Measurements from ENCODE around the gene PAPLN.

The PAPLN gene

DNA sequence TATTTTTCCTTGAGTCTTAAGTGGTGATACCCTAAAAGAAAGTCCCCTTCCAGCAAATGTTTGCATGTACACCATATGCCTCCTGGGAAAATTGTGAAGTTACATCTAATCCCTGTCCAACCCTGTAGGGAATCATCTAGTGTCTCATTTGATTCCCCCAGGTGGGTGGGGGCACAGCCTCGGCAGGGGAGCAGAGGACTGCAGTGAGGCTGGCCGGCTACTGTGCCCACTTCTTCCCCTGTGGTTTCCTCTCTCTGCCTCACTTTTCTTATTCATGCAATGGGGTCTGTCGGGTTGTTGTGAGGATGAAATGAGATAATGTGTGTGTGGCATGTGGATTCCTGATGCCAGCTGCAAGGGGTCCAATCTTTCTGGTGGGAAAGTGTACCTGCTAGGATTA lies 6.0 kb downstream of the PAPLN start:
- Histone ChIP-seq H3K36me3 (ENCODE audit: control insufficient read depth, insufficient read depth, low read length) (no peaks in the 10 kb centered on the region), H3K4me1 (ENCODE audit: control insufficient read depth, insufficient read depth, low read length) (peaks cover 11% of the 10 kb centered on the region)

GRCh38 chr14:73243748-73244147 lies 6.4 kb downstream of the PAPLN start:
- no peak overlapping the region for H3K27ac ChIP-seq (ENCODE audit: low read depth, low read length)
- H3K27me3 ChIP-seq (ENCODE audit: control insufficient read depth, insufficient read depth, low read length): peaks cover 4% of the 10 kb centered on the region
- H3K4me3 ChIP-seq (ENCODE audit: low read length): no peak overlapping the region
- no peak overlapping the region for H3K9ac ChIP-seq (ENCODE audit: low read length)
- H3K36me3 ChIP-seq (ENCODE audit: control insufficient read depth, insufficient read depth, low read length): no peaks in the 10 kb centered on the region
- peaks cover 8% of the 10 kb centered on the region for H3K4me1 ChIP-seq (ENCODE audit: control insufficient read depth, insufficient read depth, low read length)

More for the DNA sequence above, 6.0 kb downstream of the PAPLN start:
- Histone ChIP-seq H3K4me3 (ENCODE audit: low read length) (no peak overlapping the region), H3K27me3 (ENCODE audit: control insufficient read depth, insufficient read depth, low read length) (peaks cover 7% of the 10 kb centered on the region), H3K9ac (ENCODE audit: low read length) (no peak overlapping the region), H3K27ac (ENCODE audit: low read depth, low read length) (no peak overlapping the region)

GRCh38 chr14:73244541-73245290 lies 7.4 kb downstream of the PAPLN start:
- Histone ChIP-seq H3K4me1 (ENCODE audit: control insufficient read depth, insufficient read depth, low read length) (peaks cover 3% of the 10 kb centered on the region), H3K4me3 (ENCODE audit: low read length) (no peak overlapping the region), H3K36me3 (ENCODE audit: control insufficient read depth, insufficient read depth, low read length) (no peaks in the 10 kb centered on the region), H3K9ac (ENCODE audit: low read length) (no peak overlapping the region), H3K27ac (ENCODE audit: low read depth, low read length) (no peak overlapping the region), H3K27me3 (ENCODE audit: control insufficient read depth, insufficient read depth, low read length) (no peaks in the 10 kb centered on the region)

DNA sequence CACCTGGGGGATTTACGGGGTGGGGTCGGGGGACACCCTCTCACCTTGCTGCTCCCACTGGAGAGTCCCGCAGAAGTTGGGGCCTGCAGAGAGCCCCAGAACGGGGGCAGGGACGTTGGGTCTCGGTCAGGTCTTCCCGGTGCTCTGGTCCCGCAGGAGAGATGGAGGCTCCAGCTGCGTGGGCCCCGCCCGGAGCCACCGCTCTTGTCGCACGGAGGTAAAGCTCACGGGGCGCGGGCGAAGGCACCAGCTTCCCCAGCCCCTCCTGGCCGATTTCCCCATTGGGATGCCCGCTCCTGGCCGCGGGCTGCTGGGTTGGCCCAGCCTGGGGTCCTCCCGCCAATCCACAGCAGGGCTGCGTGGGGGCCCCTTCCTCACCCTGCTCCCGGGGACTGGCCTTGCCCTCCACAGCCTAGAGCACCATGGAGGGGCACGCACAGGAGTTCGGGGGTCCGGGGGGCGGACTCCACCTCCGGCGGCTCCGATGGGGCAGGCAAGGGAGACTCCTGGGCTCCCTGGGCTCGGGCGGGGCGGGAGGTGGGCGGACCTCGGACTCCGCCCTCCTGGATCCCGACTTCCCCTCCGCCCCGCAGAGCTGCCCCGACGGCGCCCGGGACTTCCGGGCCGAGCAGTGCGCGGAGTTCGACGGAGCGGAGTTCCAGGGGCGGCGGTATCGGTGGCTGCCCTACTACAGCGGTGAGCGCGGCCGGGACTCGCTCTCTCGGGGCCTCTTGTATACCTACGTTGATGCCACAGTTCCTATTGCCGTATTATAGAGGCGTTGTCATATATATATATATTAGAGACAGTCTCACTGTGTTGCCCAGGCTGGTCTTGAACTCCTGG lies 8.4 kb downstream of the PAPLN start:
- Histone ChIP-seq H3K9ac (ENCODE audit: low read length) (no peak overlapping the region), H3K36me3 (ENCODE audit: control insufficient read depth, insufficient read depth, low read length) (no peaks in the 10 kb centered on the region)

GRCh38 chr14:73246387-73247150 lies 9.3 kb downstream of the PAPLN start:
- peaks cover 3% of the 10 kb centered on the region for H3K4me1 ChIP-seq (ENCODE audit: control insufficient read depth, insufficient read depth, low read length)
- no peak overlapping the region for H3K9ac ChIP-seq (ENCODE audit: low read length)
- no peaks in the 10 kb centered on the region for H3K27me3 ChIP-seq (ENCODE audit: control insufficient read depth, insufficient read depth, low read length)
- no peak overlapping the region for H3K4me3 ChIP-seq (ENCODE audit: low read length)
- no peak overlapping the region for H3K27ac ChIP-seq (ENCODE audit: low read depth, low read length)
- H3K36me3 ChIP-seq (ENCODE audit: control insufficient read depth, insufficient read depth, low read length): no peaks in the 10 kb centered on the region

More for the DNA sequence above, 8.4 kb downstream of the PAPLN start:
- H3K27me3 ChIP-seq (ENCODE audit: control insufficient read depth, insufficient read depth, low read length): no peaks in the 10 kb centered on the region
- H3K4me3 ChIP-seq (ENCODE audit: low read length): peak overlapping the region; percentile 44
- H3K4me1 ChIP-seq (ENCODE audit: control insufficient read depth, insufficient read depth, low read length): peaks cover 3% of the 10 kb centered on the region
- H3K27ac ChIP-seq (ENCODE audit: low read depth, low read length): no peak overlapping the region

DNA sequence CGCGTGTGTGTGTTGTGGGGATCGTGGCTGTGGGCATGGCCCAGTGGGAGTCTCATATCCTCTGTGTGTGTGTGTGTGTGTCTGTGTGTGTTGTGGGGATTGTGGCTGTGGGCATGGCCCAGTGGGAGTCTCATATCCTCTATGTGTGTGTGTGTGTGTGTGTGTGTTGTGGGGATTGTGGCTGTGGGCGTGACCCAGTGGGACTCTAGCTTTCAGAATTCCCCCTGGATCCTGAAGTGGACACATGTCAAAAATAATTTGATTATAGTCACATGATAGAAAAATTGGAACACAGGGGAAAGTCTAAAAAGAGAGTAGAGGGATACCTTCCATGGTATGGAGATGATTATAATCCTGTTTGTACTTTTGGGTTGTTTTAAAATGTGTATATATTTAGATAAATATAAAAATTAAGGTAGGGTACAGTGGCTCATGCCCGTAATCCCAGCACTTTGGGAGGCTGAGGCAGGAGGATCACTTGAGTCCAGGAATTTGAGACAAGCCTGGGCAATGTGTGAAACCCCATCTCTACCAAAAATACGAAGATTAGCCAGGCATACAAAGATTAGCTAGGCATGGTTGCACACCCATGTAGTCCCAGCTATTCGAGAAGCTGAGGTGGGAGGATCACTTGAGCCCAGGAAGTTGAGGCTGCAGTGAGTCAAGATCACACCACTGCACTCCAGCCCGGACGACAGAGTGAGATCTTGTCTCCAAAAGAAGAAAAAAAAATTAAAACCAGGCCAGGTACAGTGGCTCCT lies 11.0 kb downstream of the PAPLN start:
- H3K4me1 ChIP-seq (ENCODE audit: control insufficient read depth, insufficient read depth, low read length): no peaks in the 10 kb centered on the region
- H3K9ac ChIP-seq (ENCODE audit: low read length): no peak overlapping the region
- no peak overlapping the region for H3K4me3 ChIP-seq (ENCODE audit: low read length)
- no peak overlapping the region for H3K27ac ChIP-seq (ENCODE audit: low read depth, low read length)
- no peaks in the 10 kb centered on the region for H3K36me3 ChIP-seq (ENCODE audit: control insufficient read depth, insufficient read depth, low read length)
- H3K27me3 ChIP-seq (ENCODE audit: control insufficient read depth, insufficient read depth, low read length): no peaks in the 10 kb centered on the region

- H3K27ac ChIP-seq (ENCODE audit: low read depth, low read length): no peak overlapping the region
- H3K36me3 ChIP-seq (ENCODE audit: control insufficient read depth, insufficient read depth, low read length): no peaks in the 10 kb centered on the region
- no peak overlapping the region for H3K4me3 ChIP-seq (ENCODE audit: low read length)
- no peak overlapping the region for H3K9ac ChIP-seq (ENCODE audit: low read length)
- no peaks in the 10 kb centered on the region for H3K4me1 ChIP-seq (ENCODE audit: control insufficient read depth, insufficient read depth, low read length)
- no peaks in the 10 kb centered on the region for H3K27me3 ChIP-seq (ENCODE audit: control insufficient read depth, insufficient read depth, low read length)
These were observed 11.8 kb downstream of the PAPLN start for GRCh38 chr14:73249108-73249507.

DNA sequence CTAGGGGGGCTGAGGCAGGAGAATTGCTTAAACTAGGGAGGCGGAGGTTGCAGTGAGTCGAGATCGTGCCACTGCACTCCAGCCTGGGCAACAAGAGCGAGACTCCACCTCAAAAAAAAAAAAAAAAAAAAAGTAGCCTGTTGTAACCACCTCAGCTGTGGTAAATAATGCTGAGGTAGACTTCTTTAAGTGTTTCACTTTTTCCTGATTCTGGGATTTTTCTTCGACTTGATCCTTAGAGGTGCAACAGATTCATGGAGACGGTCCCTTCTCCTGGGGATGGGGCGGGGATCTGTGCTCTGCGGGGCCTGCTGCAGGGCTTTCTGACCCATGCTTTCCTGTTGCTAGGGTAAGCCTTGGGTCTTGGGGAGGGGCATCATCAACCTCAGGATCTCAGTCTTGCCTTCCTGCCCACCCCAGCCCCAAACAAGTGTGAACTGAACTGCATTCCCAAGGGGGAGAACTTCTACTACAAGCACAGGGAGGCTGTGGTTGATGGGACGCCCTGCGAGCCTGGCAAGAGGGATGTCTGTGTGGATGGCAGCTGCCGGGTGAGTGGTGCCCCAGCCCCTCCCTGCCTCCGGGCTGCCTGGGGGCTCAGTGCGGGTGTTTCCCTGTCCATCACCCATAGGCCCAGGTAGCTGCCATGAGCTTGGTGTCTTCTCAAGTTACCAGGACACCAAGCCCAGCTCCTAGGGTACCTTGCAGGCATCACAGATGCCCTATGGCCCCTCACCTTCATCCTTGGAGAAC lies 12.4 kb downstream of the PAPLN start:
- H3K4me3 ChIP-seq (ENCODE audit: low read length): no peak overlapping the region
- H3K36me3 ChIP-seq (ENCODE audit: control insufficient read depth, insufficient read depth, low read length): no peaks in the 10 kb centered on the region
- no peaks in the 10 kb centered on the region for H3K4me1 ChIP-seq (ENCODE audit: control insufficient read depth, insufficient read depth, low read length)
- no peak overlapping the region for H3K9ac ChIP-seq (ENCODE audit: low read length)
- no peak overlapping the region for H3K27ac ChIP-seq (ENCODE audit: low read depth, low read length)
- H3K27me3 ChIP-seq (ENCODE audit: control insufficient read depth, insufficient read depth, low read length): no peaks in the 10 kb centered on the region

GRCh38 chr14:73250317-73250713 lies 13.0 kb downstream of the PAPLN start:
- H3K4me1 ChIP-seq (ENCODE audit: control insufficient read depth, insufficient read depth, low read length): no peaks in the 10 kb centered on the region
- H3K9ac ChIP-seq (ENCODE audit: low read length): no peak overlapping the region
- no peak overlapping the region for H3K4me3 ChIP-seq (ENCODE audit: low read length)
- no peaks in the 10 kb centered on the region for H3K36me3 ChIP-seq (ENCODE audit: control insufficient read depth, insufficient read depth, low read length)
- no peak overlapping the region for H3K27ac ChIP-seq (ENCODE audit: low read depth, low read length)
- H3K27me3 ChIP-seq (ENCODE audit: control insufficient read depth, insufficient read depth, low read length): no peaks in the 10 kb centered on the region

DNA sequence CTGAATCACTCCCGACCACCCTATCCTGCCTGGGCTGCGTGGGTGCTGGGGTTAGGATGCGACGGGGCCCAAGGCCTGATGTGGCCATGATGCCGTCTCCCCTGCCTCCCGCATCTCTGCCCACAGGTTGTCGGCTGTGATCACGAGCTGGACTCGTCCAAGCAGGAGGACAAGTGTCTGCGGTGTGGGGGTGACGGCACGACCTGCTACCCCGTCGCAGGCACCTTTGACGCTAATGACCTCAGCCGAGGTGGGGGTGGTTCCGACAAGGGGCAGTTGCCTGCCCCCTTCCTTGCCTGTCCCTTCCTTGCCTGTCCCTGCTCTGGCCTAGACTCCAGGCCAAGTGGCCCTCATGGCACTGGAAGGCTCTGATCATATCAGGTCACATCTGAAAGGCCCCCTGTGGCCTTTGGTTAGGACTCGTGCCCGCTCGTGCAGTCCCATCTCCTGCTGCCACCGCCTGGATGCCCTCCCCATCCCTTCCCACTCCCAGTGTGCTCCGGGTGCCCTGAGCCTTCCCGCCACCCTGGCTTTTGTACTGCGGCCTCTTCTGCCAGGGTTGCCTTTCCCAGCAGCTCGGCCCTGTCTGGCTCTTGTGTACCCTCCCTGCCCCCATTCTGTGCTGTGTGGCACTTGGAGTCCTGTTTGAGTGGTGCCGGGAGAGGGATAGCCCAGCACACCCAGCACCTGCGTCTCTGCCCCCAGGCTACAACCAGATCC lies 13.6 kb downstream of the PAPLN start:
- no peaks in the 10 kb centered on the region for H3K36me3 ChIP-seq (ENCODE audit: control insufficient read depth, insufficient read depth, low read length)

More for the DNA sequence above, 13.6 kb downstream of the PAPLN start:
- Histone ChIP-seq H3K4me1 (ENCODE audit: control insufficient read depth, insufficient read depth, low read length) (no peaks in the 10 kb centered on the region), H3K27me3 (ENCODE audit: control insufficient read depth, insufficient read depth, low read length) (no peaks in the 10 kb centered on the region), H3K27ac (ENCODE audit: low read depth, low read length) (no peak overlapping the region), H3K4me3 (ENCODE audit: low read length) (no peak overlapping the region), H3K9ac (ENCODE audit: low read length) (no peak overlapping the region)
